Measurements from ENCODE around the gene SETD5. TPM values are rescaled to one million over a fixed set of nuclear protein-coding genes. Genes with fewer than 3 reads are reported as not detected.

SETD5 gene
- total RNA-seq, 4 donors from 2014 or later, result 84.0 to 158 (median 114) TPM

- 73 to 80% methylated on average over 7 of the region's 7 CpGs for WGBS, 2 donors
- Histone ChIP-seq H3K9me3 (no peaks in the 10 kb centered on the region), H3K27ac (no peak overlapping the region), H3K36me3 (no peaks in the 10 kb centered on the region), H3K4me3 (replicated peaks in 1 of 3) (no peak overlapping the region), H3K4me1 (no peaks in the 10 kb centered on the region), H3K27me3 (no peaks in the 10 kb centered on the region)
- intact Hi-C loops (cut with DNase I), result no loop called here
- TF ChIP-seq CTCF (IDR thresholded peaks at IDR 0.05), result no peak
- no peak for TF ChIP-seq POLR2A (IDR thresholded peaks at IDR 0.05)
- DNase-seq, result no peak
Measured at GRCh38 chr3:9512456-9513045, 115.1 kb downstream of the SETD5 start.

- H3K36me3 ChIP-seq, result no peaks in the 10 kb centered on the region
- H3K27ac ChIP-seq, result no peak overlapping the region
- intact Hi-C loops (cut with DNase I), result no loop called here
- H3K4me3 ChIP-seq (replicated peaks in 1 of 3), result no peak overlapping the region
- no peaks in the 10 kb centered on the region for H3K27me3 ChIP-seq
- WGBS, 2 donors, result 71 to 75% methylated on average over 4 of the region's 4 CpGs
- no peaks in the 10 kb centered on the region for H3K9me3 ChIP-seq
- TF ChIP-seq CTCF (IDR thresholded peaks at IDR 0.05), result no peak
- no peak for TF ChIP-seq POLR2A (IDR thresholded peaks at IDR 0.05)
- no peak for DNase-seq
- H3K4me1 ChIP-seq, result no peaks in the 10 kb centered on the region
Measured at GRCh38 chr3:9514306-9514705, 116.9 kb downstream of the SETD5 start.

GRCh38 chr3:9514956-9515355, 117.5 kb downstream of the SETD5 start:
- TF ChIP-seq CTCF (IDR thresholded peaks at IDR 0.05) (no peak), POLR2A (IDR thresholded peaks at IDR 0.05) (no peak)
- no peak for DNase-seq
- Histone ChIP-seq H3K9me3 (no peaks in the 10 kb centered on the region), H3K27ac (no peak overlapping the region), H3K36me3 (no peaks in the 10 kb centered on the region), H3K4me1 (no peaks in the 10 kb centered on the region), H3K4me3 (replicated peaks in 1 of 3) (no peak overlapping the region), H3K27me3 (no peaks in the 10 kb centered on the region)
- WGBS, 2 donors, result 59 to 72% methylated on average over 2 of the region's 2 CpGs
- intact Hi-C loops (cut with DNase I), result no loop called here

GRCh38 chr3:9525078-9525477, 127.7 kb downstream of the SETD5 start:
- H3K27me3 ChIP-seq, result no peaks in the 10 kb centered on the region
- no peaks in the 10 kb centered on the region for H3K9me3 ChIP-seq
- no peaks in the 10 kb centered on the region for H3K36me3 ChIP-seq
- DNase-seq, result no peak
- TF ChIP-seq CTCF (IDR thresholded peaks at IDR 0.05), result no peak
- no peak for TF ChIP-seq POLR2A (IDR thresholded peaks at IDR 0.05)
- no peak overlapping the region for H3K4me3 ChIP-seq (replicated peaks in 1 of 3)
- intact Hi-C loops (cut with DNase I), result no loop called here
- 73 to 79% methylated on average over 2 of the region's 2 CpGs for WGBS, 2 donors
- H3K27ac ChIP-seq, result no peak overlapping the region
- no peaks in the 10 kb centered on the region for H3K4me1 ChIP-seq

Other genes starting within 250 kb of the SETD5 start
- 10 to 100 TPM; 14.7 to 58.9 (median 18.7) TPM for gene SRGAP3, start 148.0 kb upstream of the SETD5 start, total RNA-seq
- gene THUMPD3, start 34.6 kb upstream of the SETD5 start, total RNA-seq, result 10 to 100 TPM; 31.8 to 42.3 (median 34.5) TPM
- gene LHFPL4, start 156.2 kb downstream of the SETD5 start, total RNA-seq, result under 1 TPM in 2 of 4 donors, not detected in 2; 0.11 to 0.13 TPM